Activated CD4-positive, alpha-beta memory T cell treated with anti-CD3 and anti-CD28 coated beads for 36 hours (primary cell): ENCODE results near the gene SPATC1L. TPM values are rescaled to one million over a fixed set of nuclear protein-coding genes. Genes with fewer than 3 reads are reported as not detected.

Experiments used
- CTCF ChIA-PET: fragments of 350-600 bp; sonication (Branson Sonifier 250); formaldehyde crosslinking; loops from one replicate; lab custom pipeline; 2021; ENCODE audit warnings: antibody characterized with exemption, inconsistent platforms; lab: Charles Lee
- POLR2A ChIA-PET: fragments of 350-600 bp; sonication (Branson Sonifier 250); formaldehyde crosslinking; loops from one replicate; lab custom pipeline; 2021; ENCODE audit warnings: antibody characterized with exemption; lab: Charles Lee
- DNase-seq: peaks from one replicate; pipeline ENCODE4 v3.0.0-alpha.2; 2020
- H3K27ac Mint-ChIP-seq: one replicate; pipeline ENCODE4 v1.8.0; 2021; ENCODE audit warnings: mixed read lengths
- H3K27me3 Mint-ChIP-seq: one replicate; pipeline ENCODE4 v1.8.0; 2021; ENCODE audit warnings: mixed read lengths
- H3K36me3 Mint-ChIP-seq: one replicate; pipeline ENCODE4 v1.8.0; 2021; ENCODE audit warnings: mixed read lengths
- H3K4me1 Mint-ChIP-seq: one replicate; pipeline ENCODE4 v1.8.0; 2021; ENCODE audit warnings: low read depth, mixed read lengths
- H3K4me3 Mint-ChIP-seq: one replicate; pipeline ENCODE4 v1.8.0; 2021; ENCODE audit warnings: mild to moderate bottlenecking, mixed read lengths
- H3K9me3 Mint-ChIP-seq: one replicate; pipeline ENCODE4 v1.8.0; 2021; ENCODE audit warnings: mixed read lengths
- intact Hi-C: fragments of 100-400 bp; cut with micrococcal nuclease; formaldehyde crosslinking; loops from one replicate; pipeline ENCODE4 v1.15.1; 2023
- total RNA-seq, 2 experiments: library from RNA; stranded (reverse); gene quantifications; one replicate each; pipeline ENCODE4 v1.2.3, GENCODE V29; 2021

SPATC1L gene
- total RNA-seq, 2 experiments from 2014 or later = 5.7 to 6.7 TPM

DNA sequence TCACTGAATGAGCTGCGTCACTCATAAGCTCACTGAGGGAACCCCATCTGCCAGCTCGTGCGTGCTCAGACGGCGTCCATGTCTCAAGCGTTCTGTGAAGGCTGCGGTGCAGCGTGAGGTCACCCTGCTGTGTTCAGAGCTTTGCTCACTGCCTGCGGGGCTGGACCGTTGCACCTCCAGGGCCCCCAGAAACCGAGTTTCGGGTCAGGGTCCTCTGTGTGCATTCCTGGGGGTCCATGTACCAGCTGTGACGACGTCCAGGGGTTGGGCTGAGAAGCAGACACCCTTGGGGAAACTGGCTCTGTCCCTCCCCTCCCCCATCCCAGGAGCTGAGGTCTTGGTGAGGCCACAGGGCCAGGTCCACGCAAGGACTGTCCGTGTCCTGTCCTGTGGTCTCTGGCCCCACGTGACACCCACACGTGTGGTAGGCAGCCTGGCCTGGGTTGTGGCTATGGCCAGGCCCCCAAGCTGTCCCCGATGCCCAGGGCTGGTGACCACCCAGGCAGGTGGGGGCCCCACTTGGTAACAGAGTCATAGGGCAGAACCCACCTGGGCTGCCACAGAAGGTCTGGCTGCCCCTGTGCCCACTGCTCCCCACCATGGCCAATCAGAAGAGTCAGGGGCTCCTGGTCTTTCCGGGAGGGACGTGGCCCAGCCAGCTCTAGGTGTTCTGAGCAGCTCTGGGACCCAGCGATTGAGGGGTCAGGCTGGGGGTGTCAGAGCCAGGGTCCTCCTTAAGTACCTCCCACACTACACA is 53.2 kb downstream of the SPATC1L start:
- intact Hi-C loops = no loop called here
- CTCF ChIA-PET = interaction anchor here (1.4 kb wide), 1 partner anchor 12 kb away, joined by 4 read pairs; no protein-coding TSS in a partner anchor
- POLR2A ChIA-PET = no interaction called here
- no peak for DNase-seq
- Mint-ChIP-seq H3K4me3 (no peak overlapping the region), H3K27ac (no peak overlapping the region), H3K27me3 (no peaks in the 10 kb centered on the region), H3K4me1 (no peaks in the 10 kb centered on the region), H3K36me3 (no peaks in the 10 kb centered on the region), H3K9me3 (no peaks in the 10 kb centered on the region)

DNA sequence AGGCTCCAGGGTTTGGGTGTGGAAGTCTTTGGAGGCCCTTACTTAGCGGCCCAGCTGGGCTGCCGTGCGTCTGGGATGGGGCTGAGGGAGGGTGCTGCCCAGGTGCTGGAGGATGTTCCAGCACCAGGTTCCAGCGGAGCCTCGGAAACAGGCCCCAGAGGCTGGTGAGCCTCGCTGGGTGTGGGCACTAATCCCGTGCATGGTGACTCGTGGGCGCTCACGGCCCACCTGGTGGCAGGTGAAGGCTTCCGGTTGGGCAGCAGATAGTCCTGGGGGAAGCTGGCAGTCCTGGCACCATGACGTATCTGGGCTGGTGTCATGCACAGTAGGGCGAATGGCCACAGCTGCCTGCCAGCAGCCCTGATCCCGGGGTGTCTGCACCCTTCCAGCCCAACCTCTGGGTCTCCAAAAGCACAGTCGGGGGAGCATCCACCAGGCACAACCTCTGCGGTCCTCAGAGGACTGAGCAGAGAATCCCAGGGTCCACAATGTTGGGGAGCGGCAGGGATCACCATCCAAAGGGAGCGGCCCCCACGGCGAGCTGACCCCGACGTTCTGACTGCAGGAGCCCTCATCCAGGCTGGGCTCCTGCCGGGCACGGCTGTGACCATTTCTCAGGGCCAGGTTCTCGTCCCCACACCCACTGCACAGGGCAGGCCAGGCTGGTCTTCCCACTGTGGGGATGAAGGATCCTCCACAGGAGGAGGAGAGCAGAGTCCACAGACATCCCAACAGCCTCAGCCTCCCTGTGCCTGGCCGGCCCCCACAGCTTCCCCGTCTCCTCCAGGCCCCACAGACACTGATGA is 54.2 kb downstream of the SPATC1L start:
- intact Hi-C loops = no loop called here
- H3K4me1 Mint-ChIP-seq = no peaks in the 10 kb centered on the region
- no peak overlapping the region for H3K4me3 Mint-ChIP-seq
- no peaks in the 10 kb centered on the region for H3K27me3 Mint-ChIP-seq
- DNase-seq = no peak
- no peak overlapping the region for H3K27ac Mint-ChIP-seq
- ChIA-PET POLR2A (no interaction called here), CTCF (interaction anchor here (1.4 kb wide), 1 partner anchor 13 kb away, joined by 4 read pairs; no protein-coding TSS in a partner anchor)
- no peaks in the 10 kb centered on the region for H3K36me3 Mint-ChIP-seq
- no peaks in the 10 kb centered on the region for H3K9me3 Mint-ChIP-seq

DNA sequence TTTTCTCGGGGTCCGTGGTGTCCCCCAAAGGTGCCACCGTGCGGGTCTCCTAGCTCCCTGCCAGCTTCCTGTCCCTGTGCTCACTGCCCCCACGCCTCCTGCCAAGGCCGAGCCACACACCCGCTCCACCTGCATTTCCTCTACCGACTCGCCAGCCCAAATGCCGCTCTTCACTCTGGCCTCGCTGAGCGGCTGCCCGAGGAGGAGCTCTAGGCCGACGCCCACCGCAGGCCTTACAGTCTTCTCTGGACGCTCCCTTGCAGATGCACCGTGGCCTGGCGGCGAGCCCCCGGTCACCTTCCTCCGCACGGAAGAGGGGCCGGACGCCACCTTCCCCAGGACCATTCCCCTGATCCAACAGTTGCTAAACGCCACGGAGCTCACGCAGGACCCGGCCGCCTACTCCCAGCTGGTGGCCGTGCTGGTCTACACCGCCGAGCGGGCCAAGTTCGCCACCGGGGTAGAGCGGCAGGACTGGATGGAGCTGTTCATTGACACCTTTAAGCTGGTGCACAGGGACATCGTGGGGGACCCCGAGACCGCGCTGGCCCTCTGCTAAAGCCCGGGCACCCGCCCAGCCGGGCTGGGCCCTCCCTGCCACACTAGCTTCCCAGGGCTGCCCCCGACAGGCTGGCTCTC is 55.2 kb downstream of the SPATC1L start:
- no peak overlapping the region for H3K27ac Mint-ChIP-seq
- CTCF ChIA-PET = interaction anchor here (1.0 kb wide), 1 partner anchor 25 kb away, joined by 3 read pairs; no protein-coding TSS in a partner anchor
- DNase-seq = no peak
- no peaks in the 10 kb centered on the region for H3K4me1 Mint-ChIP-seq
- H3K27me3 Mint-ChIP-seq = no peaks in the 10 kb centered on the region
- no peaks in the 10 kb centered on the region for H3K9me3 Mint-ChIP-seq
- POLR2A ChIA-PET = no interaction called here
- intact Hi-C loops = no loop called here
- no peaks in the 10 kb centered on the region for H3K36me3 Mint-ChIP-seq
- no peak overlapping the region for H3K4me3 Mint-ChIP-seq

DNA sequence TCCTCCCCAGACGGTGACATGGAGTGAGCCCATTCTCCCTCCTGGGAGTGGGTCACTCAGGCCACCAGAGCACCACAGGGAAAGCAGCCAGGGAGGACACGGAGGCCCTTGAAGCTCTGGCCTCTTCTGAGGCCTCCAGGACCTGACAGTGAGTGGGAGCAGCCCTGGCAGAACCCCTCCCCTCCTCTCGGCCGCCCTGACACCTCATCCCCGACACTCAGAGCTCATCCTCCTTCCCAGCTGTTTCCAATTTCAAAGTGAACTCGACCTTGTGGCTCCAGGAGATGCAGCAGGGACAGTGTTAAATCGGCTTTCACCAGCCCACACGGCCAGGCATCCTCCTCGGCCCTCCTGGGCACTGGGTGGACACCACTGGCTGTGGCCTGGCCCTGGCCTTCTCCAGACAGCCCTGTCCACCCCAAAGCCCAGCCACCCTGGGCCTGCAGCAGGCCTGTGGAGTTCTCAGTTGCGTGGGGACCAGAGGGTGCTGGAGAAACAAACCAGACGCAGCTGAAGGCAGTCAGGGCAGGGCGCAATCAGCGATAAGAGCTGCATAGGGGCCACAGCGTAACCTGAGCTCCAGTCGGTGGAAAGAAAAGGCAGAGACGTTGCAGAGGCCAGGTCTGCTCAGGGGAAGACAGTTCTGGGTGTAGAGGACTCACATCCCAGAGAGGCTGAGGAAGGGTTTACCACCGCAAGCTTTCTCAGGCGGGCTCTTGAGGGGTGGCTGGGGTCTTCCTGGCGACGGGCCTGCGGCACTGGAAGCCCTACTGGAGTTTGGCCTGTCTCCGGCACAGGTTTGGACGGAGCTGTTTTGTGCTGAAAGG is 55.9 kb downstream of the SPATC1L start:
- CTCF ChIA-PET = interaction anchor here (1.0 kb wide), 1 partner anchor 25 kb away, joined by 3 read pairs; no protein-coding TSS in a partner anchor
- H3K27ac Mint-ChIP-seq = no peak overlapping the region
- no peaks in the 10 kb centered on the region for H3K4me1 Mint-ChIP-seq
- H3K27me3 Mint-ChIP-seq = no peaks in the 10 kb centered on the region
- no peaks in the 10 kb centered on the region for H3K36me3 Mint-ChIP-seq
- POLR2A ChIA-PET = no interaction called here
- H3K9me3 Mint-ChIP-seq = no peaks in the 10 kb centered on the region
- no peak overlapping the region for H3K4me3 Mint-ChIP-seq
- DNase-seq = no peak
- intact Hi-C loops = no loop called here

DNA sequence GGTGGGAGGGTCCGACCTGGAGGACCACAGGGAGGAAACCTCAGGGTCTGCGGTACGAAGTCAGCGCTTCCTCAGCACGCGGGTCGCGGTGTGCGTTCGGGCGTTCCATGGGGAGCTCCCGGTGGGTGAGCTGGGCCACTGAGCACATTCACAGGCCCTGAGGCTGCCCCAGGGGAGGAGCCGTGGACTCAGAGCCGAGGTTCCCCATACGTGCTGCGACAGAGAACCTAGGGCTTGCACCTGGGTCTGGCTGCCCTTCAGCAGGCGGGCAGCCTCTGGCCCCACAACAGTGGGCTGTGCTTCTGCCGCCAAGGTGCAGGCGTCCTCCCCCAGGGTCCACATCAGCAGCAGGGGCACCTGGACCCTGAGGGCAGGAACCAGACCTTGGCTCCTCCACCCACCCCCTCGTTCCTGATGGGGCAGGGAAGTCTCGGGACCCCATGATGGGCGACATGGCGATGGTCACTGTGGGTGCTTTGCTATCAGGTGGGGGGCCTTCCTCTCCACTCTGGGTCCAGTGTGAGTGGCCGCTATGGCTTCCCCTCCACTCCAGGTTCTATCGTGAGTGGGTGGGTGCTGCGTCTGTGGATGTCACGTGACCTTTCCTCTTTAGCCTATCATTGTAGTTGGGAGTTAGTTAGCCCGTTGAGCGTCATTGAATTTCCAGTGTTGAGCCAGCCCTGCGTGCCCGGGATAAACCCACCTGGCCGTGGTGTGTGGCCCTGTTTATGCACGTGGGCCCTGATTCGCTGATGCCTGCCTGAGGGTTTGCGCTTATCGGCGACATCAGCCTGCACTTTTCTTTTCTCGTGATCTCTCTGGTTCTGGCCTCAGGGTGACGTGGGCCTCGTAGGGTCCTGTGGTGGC is 56.8 kb downstream of the SPATC1L start:
- ChIA-PET POLR2A (no interaction called here), CTCF (no interaction called here)

DNA sequence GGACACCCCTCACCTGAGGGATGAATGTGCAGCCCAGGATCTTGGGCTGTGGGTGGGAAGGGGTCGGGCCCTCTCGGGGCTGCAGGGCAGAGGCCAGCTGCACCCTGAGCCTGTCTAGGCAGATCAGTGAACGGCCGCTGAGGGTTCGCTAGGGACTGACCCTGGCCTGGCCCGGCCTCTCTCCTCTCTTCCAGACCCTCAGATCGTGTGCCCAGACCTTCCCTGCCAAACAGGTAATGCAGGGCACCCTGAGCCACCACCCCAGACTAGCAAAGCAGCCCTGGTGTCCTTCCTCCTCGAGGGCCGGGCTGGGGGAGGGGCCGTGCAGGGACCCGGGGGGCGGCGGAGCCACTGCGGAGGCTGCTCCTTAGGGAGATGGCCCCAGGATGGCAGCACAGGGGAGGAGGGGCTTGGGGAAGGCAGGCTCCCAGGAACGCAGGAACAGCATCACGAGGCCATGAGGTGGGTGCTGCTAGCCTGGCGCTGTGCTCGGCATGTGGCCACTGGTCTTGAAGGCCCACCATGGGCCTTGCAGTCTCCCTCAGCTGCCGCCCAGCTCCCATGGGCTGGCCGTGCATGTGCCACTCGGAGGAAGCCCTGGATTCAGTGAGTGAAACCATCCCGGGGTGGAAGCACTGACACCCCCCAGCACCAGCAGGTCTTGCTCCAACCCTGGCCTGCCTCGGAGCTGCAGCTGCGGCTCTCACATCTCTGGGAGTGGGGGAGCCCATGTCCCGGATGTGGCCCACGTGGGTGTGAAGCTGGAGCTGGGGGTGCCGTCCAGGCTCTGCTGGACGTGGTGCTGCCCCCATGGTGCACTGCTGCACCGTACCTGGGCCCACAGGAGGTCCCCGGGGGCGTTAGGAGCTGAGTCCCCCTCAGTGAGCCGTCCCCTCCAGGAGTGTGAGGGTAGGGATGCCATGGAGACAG is 57.7 kb downstream of the SPATC1L start:
- POLR2A ChIA-PET = no interaction called here
- H3K27me3 Mint-ChIP-seq = no peaks in the 10 kb centered on the region
- H3K9me3 Mint-ChIP-seq = no peaks in the 10 kb centered on the region
- no peak overlapping the region for H3K27ac Mint-ChIP-seq
- no peak overlapping the region for H3K4me3 Mint-ChIP-seq
- H3K36me3 Mint-ChIP-seq = no peaks in the 10 kb centered on the region
- intact Hi-C loops = no loop called here
- CTCF ChIA-PET = no interaction called here
- no peak for DNase-seq
- no peaks in the 10 kb centered on the region for H3K4me1 Mint-ChIP-seq

More for the DNA sequence above, 56.8 kb downstream of the SPATC1L start:
- Mint-ChIP-seq H3K36me3 (no peaks in the 10 kb centered on the region), H3K27me3 (no peaks in the 10 kb centered on the region), H3K4me1 (no peaks in the 10 kb centered on the region), H3K4me3 (no peak overlapping the region), H3K9me3 (no peaks in the 10 kb centered on the region), H3K27ac (no peak overlapping the region)
- DNase-seq = no peak
- intact Hi-C loops = no loop called here

DNA sequence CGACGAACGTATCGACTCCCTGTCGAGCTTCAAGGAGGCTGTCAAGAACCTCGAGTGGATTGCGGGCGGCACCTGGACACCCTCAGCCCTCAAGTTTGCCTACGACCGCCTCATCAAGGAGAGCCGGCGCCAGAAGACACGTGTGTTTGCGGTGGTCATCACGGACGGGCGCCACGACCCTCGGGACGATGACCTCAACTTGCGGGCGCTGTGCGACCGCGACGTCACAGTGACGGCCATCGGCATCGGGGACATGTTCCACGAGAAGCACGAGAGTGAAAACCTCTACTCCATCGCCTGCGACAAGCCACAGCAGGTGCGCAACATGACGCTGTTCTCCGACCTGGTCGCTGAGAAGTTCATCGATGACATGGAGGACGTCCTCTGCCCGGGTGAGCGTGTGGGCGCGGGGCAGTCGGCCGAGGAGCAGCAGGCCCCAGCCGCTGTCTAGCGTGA is 58.4 kb downstream of the SPATC1L start:
- Mint-ChIP-seq H3K9me3 (no peaks in the 10 kb centered on the region), H3K4me3 (no peak overlapping the region), H3K4me1 (no peaks in the 10 kb centered on the region), H3K27ac (no peak overlapping the region), H3K27me3 (no peaks in the 10 kb centered on the region), H3K36me3 (no peaks in the 10 kb centered on the region)
- intact Hi-C loops = no loop called here
- DNase-seq = no peak
- POLR2A ChIA-PET = no interaction called here
- CTCF ChIA-PET = no interaction called here

DNA sequence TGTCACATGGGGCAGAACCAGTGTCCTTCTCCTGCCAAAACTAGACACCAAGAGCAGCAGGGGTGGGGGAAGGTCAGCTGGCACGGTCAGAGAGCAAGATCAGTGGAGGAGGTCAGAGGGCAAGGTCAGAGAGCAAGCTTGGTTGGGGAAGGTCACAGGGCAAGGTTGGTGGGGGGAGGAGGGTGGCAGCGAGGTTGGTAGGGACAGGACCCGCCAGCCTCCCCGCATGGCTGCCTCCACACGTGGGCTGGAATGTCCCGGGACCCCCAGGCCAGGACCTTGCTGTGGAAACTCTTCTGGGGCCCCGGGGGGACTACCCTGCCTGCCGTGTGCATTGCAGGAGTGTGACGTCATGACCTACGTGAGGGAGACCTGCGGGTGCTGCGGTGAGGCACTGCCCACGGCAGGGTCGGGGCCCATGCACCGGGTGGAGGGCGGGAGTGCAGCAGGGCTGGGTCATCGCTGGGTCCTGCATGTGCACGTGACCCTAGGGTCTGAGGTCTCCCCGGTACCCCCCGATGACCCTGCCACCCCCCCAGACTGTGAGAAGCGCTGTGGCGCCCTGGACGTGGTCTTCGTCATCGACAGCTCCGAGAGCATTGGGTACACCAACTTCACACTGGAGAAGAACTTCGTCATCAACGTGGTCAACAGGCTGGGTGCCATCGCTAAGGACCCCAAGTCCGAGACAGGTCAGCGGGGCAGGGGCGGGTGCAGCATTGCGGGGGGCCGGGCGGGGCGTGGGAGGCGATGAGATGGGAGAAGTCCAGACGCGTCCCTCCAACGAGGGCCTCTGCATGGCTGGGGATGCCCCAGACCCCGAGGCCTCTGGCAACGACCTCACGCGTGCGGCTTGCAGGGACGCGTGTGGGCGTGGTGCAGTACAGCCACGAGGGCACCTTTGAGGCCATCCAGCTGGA is 59.1 kb downstream of the SPATC1L start:
- ChIA-PET POLR2A (no interaction called here), CTCF (no interaction called here)
- no peaks in the 10 kb centered on the region for H3K9me3 Mint-ChIP-seq
- H3K4me3 Mint-ChIP-seq = no peak overlapping the region
- no peaks in the 10 kb centered on the region for H3K4me1 Mint-ChIP-seq
- intact Hi-C loops = no loop called here
- no peaks in the 10 kb centered on the region for H3K36me3 Mint-ChIP-seq
- no peaks in the 10 kb centered on the region for H3K27me3 Mint-ChIP-seq
- DNase-seq = no peak
- no peak overlapping the region for H3K27ac Mint-ChIP-seq

DNA sequence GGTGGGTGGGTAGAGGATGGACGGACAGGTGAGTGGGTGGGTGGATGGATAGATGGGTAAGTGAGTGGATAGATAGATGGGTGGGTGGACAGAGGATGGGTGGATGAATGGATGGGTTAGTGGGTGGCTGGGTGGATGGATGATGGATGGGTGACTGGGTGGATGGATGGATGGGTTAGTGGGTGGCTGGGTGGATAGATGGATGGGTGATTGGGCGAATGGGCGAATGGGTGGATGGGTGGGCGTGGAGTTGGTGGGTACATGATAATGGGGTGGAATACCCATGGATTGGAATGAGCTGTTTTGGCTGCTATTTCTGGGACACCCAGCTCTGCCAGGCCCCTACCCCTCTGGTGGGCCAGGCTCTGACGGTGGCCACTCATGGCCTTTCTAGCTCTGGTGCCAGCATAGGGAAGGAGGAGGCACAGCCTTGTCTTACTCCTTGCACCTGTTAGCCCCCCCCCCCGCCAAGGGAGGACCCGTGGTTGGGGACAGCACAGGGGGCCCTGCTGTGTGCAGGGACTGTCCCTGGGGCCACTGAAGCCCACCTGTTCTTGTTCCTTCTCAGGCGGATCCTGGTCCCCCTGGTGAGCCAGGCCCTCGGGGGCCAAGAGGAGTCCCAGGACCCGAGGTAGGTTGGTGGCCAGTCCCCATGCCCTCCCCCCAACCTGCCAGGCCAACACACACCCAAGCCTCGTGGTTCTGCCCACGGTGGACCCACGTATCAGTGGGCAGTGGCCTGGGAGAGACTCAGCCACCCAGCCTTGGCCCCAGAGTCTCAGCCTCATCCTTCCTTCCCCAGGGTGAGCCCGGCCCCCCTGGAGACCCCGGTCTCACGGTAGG is 60.0 kb downstream of the SPATC1L start:
- Mint-ChIP-seq H3K36me3 (no peaks in the 10 kb centered on the region), H3K4me1 (no peaks in the 10 kb centered on the region), H3K27me3 (no peaks in the 10 kb centered on the region), H3K9me3 (no peaks in the 10 kb centered on the region), H3K4me3 (no peak overlapping the region), H3K27ac (no peak overlapping the region)
- intact Hi-C loops = no loop called here
- ChIA-PET POLR2A (no interaction called here), CTCF (no interaction called here)
- DNase-seq = no peak
